ENCODE data around the gene CAB39L. TPM values are rescaled to one million over a fixed set of nuclear protein-coding genes. Genes with fewer than 3 reads are reported as not detected.

The CAB39L gene
- total and polyA plus RNA-seq, 3 donors from 2014 or later: 23.2 to 46.9 (median 26.0) TPM

GRCh38 chr13:49457221-49457620 lies 13.4 kb upstream of the CAB39L start:
- 91 to 92% methylated on average over 7 of the region's 7 CpGs for WGBS, 2 donors
- H3K9me3 ChIP-seq: no peaks in the 10 kb centered on the region
- no peaks in the 10 kb centered on the region for H3K27me3 ChIP-seq
- no peaks in the 10 kb centered on the region for H3K36me3 ChIP-seq (ENCODE audit: low read depth, missing control alignments)
- no peak overlapping the region for H3K4me3 ChIP-seq
- no peak overlapping the region for H3K27ac ChIP-seq
- DNase-seq: no peak
- intact Hi-C loops (cut with DNase I; ENCODE audit: low total_unique reads): no loop called here
- TF ChIP-seq CTCF (IDR thresholded peaks at IDR 0.05): no peak
- no peak for TF ChIP-seq POLR2A (IDR thresholded peaks at IDR 0.05)
- H3K4me1 ChIP-seq: no peaks in the 10 kb centered on the region

- intact Hi-C loops (cut with DNase I; ENCODE audit: low total_unique reads): no loop called here
- no peak for DNase-seq
- H3K4me1 ChIP-seq: no peaks in the 10 kb centered on the region
- no peaks in the 10 kb centered on the region for H3K27me3 ChIP-seq
- H3K9me3 ChIP-seq: no peaks in the 10 kb centered on the region
- no peak for TF ChIP-seq POLR2A (IDR thresholded peaks at IDR 0.05)
- H3K4me3 ChIP-seq: no peak overlapping the region
- no peaks in the 10 kb centered on the region for H3K36me3 ChIP-seq (ENCODE audit: low read depth, missing control alignments)
- H3K27ac ChIP-seq: no peak overlapping the region
- 90 to 100% methylated on average over 1 of the region's 1 CpG for WGBS, 2 donors
Observed at GRCh38 chr13:49456156-49456555, 12.3 kb upstream of the CAB39L start.

GRCh38 chr13:49455007-49455398 lies 11.1 kb upstream of the CAB39L start:
- Histone ChIP-seq H3K27ac (no peak overlapping the region), H3K27me3 (no peaks in the 10 kb centered on the region), H3K4me3 (no peak overlapping the region), H3K36me3 (ENCODE audit: low read depth, missing control alignments) (no peaks in the 10 kb centered on the region), H3K4me1 (no peaks in the 10 kb centered on the region), H3K9me3 (no peaks in the 10 kb centered on the region)
- TF ChIP-seq CTCF (IDR thresholded peaks at IDR 0.05) (no peak), POLR2A (IDR thresholded peaks at IDR 0.05) (no peak)
- intact Hi-C loops (cut with DNase I; ENCODE audit: low total_unique reads): no loop called here
- no peak for DNase-seq

GRCh38 chr13:49454388-49455006 lies 10.6 kb upstream of the CAB39L start:
- WGBS, 2 donors: 63 to 65% methylated on average over 4 of the region's 4 CpGs
- H3K27ac ChIP-seq: no peak overlapping the region
- no peaks in the 10 kb centered on the region for H3K27me3 ChIP-seq
- no peak overlapping the region for H3K4me3 ChIP-seq
- H3K36me3 ChIP-seq (ENCODE audit: low read depth, missing control alignments): no peaks in the 10 kb centered on the region
- DNase-seq: no peak
- H3K4me1 ChIP-seq: no peaks in the 10 kb centered on the region
- intact Hi-C loops (cut with DNase I; ENCODE audit: low total_unique reads): no loop called here
- no peaks in the 10 kb centered on the region for H3K9me3 ChIP-seq
- no peak for TF ChIP-seq POLR2A (IDR thresholded peaks at IDR 0.05)
- no peak for TF ChIP-seq CTCF (IDR thresholded peaks at IDR 0.05)

GRCh38 chr13:49453465-49453864 lies 9.6 kb upstream of the CAB39L start:
- H3K27me3 ChIP-seq: no peaks in the 10 kb centered on the region
- no peaks in the 10 kb centered on the region for H3K36me3 ChIP-seq (ENCODE audit: low read depth, missing control alignments)
- peaks cover under 1% of the 10 kb centered on the region for H3K4me1 ChIP-seq
- H3K9me3 ChIP-seq: no peaks in the 10 kb centered on the region
- WGBS, 2 donors: 97 to 98% methylated on average over 7 of the region's 7 CpGs
- no peak overlapping the region for H3K4me3 ChIP-seq
- TF ChIP-seq CTCF (IDR thresholded peaks at IDR 0.05): no peak
- TF ChIP-seq POLR2A (IDR thresholded peaks at IDR 0.05): no peak
- no peak for DNase-seq
- H3K27ac ChIP-seq: no peak overlapping the region
- intact Hi-C loops (cut with DNase I; ENCODE audit: low total_unique reads): no loop called here
